ENCODE data around the gene CCNE1.

CCNE1 gene

DNA sequence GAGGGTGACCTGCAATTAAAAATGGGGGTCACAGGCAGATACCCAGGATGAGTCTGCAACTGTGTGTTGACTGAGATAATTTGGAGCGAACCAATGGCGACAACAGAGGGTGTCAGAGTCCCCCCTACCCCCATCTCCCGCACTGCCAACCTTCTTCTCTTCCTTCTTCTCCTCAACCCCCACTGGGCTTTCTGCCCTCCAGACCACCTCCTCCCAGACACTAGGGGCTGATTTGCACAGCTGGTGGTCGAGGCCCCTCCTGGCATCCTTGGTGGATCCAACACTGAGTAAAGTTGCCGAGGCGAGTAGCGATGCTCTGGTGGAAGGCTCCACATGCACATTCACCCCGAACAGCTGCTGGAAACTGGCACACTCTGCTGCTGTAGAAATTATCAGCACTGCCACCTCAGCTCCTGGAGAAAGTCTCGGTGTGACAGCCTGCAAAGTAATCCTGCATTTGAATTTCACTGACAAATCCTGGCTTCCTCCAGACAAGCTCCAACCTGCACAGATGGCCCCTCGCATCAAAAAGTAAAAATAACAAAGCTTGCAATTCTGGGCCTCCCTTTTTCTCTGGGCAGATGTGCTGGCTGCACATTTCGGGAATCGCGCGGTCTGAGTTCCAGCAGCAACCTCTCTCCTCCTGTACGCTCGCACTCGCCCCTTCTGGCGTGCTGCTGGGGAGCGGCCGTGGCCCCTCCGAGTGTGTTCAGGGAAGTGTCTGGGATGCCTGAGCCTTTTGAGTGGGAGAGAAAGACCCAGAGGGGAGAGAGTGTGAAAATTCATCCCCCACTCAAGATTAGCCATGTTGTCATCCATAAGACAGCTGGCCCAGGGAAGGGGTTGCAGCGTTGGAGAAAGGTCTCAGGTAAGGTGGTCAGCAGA lies 28.5 kb downstream of the CCNE1 start:
- Mint-ChIP-seq H3K9me3 (peaks cover 3% of the 10 kb centered on the region), H3K27ac (peak overlapping the region; percentile 63), H3K36me3 (ENCODE audit: low read depth) (peaks cover 3% of the 10 kb centered on the region), H3K4me3 (no peak overlapping the region), H3K4me1 (ENCODE audit: low read depth) (peaks cover 33% of the 10 kb centered on the region), H3K27me3 (ENCODE audit: low read depth) (no peaks in the 10 kb centered on the region)

DNA sequence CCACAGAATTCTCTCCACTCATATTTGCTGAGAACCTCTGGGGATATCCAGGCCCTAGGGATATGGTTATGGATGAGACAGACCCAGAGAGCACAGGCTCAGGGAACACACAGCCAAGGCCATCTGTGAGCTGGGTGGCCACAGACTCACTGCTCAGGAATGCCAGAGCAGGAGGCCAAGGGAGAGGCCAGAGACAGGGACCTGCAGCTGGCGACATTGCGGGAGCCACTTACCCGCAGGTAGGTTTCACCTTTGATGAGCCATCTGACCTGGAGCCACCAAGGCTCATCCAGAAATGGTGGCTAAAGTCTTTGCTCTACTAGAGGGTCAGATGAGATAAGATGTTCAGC lies 29.4 kb downstream of the CCNE1 start:
- Mint-ChIP-seq H3K9me3 (no peaks in the 10 kb centered on the region), H3K27ac (no peak overlapping the region), H3K4me3 (no peak overlapping the region), H3K36me3 (ENCODE audit: low read depth) (no peaks in the 10 kb centered on the region), H3K27me3 (ENCODE audit: low read depth) (no peaks in the 10 kb centered on the region), H3K4me1 (ENCODE audit: low read depth) (peaks cover 34% of the 10 kb centered on the region)

DNA sequence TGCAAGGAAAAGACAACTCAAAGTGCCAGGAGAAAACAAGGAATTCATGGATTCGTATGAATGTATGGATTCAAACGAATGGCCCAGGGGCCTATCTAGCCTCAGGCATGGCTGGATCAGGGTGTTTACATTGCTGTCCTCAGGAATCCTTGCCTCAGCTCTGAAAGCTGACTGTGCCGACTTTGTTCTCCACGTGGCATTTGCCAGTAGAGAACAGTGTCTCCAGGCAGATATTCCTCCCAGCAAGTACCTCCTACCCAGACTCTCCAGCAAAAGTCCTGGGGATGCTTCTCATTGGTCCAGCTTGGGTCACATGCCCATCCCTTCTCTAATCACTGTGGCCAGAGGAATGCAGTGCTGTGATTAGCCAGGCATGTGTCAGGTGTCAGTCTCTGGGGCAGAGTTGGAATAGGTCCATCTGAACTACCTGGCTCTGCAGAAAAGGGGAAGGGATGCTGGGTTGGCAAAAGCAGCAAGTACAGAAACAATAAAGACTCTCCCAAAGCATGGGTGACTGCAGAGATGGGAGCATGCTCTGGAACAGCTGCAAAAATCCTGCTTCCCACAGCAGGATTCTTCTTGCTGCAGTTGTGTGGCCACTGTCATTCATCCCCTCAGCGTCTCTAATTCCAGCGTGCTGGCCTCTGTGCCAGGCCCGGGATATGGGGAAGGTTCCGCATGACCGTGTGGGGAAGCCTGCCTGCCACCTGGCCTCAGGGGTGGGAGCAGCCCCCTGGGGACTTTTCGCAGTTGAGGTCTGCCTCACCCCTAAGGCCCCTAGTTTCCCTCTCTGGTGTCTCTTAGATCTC lies 30.0 kb downstream of the CCNE1 start:
- Mint-ChIP-seq H3K9me3 (no peaks in the 10 kb centered on the region), H3K27ac (peak overlapping the region; percentile 14), H3K36me3 (ENCODE audit: low read depth) (no peaks in the 10 kb centered on the region), H3K27me3 (ENCODE audit: low read depth) (no peaks in the 10 kb centered on the region), H3K4me1 (ENCODE audit: low read depth) (peaks cover 28% of the 10 kb centered on the region), H3K4me3 (no peak overlapping the region)

DNA sequence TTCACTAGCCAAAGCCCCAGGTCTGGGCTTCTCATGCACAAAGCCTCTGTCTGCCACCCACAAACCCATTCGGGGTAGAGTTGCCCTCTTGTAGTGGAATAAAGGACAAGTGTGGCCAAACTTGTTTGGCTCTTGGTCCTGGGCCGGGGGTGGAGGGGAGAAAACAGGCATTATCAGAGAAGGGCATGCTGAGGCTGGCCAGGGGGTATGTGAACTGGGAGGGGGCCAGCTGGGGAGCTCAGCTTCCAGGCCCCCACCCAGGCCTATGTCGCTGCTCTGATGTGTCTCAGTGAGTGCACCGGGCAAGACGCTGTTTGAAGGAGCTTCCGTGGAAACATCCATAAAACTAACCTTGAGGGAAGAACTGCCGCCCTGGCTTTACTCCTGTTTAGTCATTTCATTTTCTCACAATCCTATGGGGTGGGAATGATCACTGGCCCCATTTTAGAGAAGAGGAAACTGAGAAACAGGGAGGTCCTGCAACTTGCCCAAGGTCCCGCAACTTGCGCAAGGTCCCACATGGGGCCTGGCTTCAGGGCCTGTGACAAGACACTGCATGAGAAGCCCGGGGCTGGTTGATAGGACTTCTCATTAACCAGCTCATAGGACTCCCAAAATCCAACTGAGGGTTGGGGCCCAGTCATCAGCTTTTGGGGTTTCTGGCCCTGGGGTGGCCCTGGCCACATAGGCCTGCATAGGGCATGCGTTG lies 30.8 kb downstream of the CCNE1 start:
- Mint-ChIP-seq H3K27me3 (ENCODE audit: low read depth) (peaks cover 4% of the 10 kb centered on the region), H3K36me3 (ENCODE audit: low read depth) (no peaks in the 10 kb centered on the region), H3K4me3 (no peak overlapping the region), H3K9me3 (no peaks in the 10 kb centered on the region), H3K4me1 (ENCODE audit: low read depth) (peaks cover 22% of the 10 kb centered on the region), H3K27ac (no peak overlapping the region)

DNA sequence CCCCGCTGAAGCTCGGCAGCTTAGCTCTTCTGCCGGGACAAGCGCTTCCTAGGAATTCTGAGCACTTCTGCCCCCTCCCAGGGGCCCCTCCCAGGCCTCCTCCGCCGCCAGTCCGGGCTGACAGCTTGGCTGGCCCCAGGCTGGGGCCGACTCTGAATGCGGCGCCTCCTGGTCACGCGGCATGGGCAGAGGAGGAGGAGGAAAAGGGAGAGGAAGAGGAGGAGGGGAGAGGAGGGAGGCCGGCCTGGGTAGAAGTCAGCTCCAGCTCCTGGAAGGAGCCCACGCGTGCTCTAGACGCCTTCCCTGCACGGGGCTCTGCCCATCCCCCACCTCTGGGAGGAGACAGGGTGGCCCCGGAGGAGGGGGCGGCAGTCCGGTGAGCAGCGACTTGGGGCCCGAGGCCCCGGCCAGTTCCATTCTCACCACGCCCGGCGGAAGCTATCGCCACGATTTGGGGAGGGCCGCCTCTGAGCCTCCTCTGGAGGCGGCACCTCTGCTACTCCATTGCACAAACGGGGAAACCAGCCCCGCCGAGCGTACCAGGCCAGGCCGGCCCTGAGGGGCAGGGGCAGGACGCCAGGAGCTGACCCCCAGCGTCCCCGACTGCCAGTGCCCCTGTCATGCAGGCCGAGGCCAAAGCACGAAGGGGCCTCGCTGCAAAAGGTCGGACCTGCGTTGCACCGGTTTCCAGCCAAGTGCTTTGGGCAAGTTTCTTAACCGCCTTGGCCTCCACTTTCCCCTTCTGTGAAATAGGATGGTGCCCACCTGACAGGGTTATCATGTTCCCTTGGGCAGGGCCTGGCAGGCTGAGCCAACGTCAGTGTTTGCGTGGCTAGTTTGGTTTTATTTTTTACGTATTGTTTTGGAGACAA lies 31.6 kb downstream of the CCNE1 start:
- Mint-ChIP-seq H3K27me3 (ENCODE audit: low read depth) (peaks cover 4% of the 10 kb centered on the region), H3K9me3 (no peaks in the 10 kb centered on the region), H3K36me3 (ENCODE audit: low read depth) (no peaks in the 10 kb centered on the region), H3K4me3 (peak overlapping the region; percentile 77), H3K27ac (peak overlapping the region; percentile 71), H3K4me1 (ENCODE audit: low read depth) (peaks cover 20% of the 10 kb centered on the region)

DNA sequence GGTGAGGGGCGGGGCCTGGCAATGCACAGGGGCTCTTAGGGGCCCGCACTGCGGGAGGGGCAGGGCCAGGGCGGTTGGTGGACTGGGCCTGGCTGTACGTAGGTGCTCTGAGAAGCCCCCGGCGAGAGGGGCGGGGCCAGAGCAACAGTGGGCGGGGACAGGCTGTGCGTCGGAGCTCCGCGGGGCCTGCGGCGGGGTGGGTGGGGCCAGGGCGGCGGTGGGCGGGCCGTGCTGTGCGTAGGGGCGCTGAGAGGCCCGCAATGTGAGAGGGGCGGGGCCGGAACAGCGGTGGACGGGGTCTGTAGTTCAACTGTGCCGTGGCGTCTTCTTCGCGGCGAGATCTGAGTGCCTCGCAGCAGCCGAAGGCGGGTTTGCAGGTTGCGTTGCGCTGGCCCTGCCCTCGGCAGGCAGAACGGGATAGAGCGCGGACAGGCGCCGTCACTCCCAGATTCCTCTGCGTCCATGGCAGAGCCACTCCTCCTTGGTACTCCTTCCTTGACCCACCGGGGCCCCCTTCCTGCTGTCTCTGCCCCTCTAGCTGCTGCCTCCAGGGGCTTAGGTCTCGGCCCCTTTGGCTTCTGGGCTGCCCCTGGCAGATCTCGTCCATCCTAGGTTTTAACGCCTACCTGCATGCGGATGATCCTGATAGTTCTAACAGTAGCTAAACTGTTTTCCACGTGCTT lies 33.2 kb downstream of the CCNE1 start:
- H3K4me1 Mint-ChIP-seq (ENCODE audit: low read depth), result peaks cover 19% of the 10 kb centered on the region
- H3K27me3 Mint-ChIP-seq (ENCODE audit: low read depth), result peaks cover 4% of the 10 kb centered on the region
- no peaks in the 10 kb centered on the region for H3K36me3 Mint-ChIP-seq (ENCODE audit: low read depth)
- H3K9me3 Mint-ChIP-seq, result no peaks in the 10 kb centered on the region
- peak overlapping the region; percentile 92 for H3K4me3 Mint-ChIP-seq
- H3K27ac Mint-ChIP-seq, result peak overlapping the region; percentile 89

DNA sequence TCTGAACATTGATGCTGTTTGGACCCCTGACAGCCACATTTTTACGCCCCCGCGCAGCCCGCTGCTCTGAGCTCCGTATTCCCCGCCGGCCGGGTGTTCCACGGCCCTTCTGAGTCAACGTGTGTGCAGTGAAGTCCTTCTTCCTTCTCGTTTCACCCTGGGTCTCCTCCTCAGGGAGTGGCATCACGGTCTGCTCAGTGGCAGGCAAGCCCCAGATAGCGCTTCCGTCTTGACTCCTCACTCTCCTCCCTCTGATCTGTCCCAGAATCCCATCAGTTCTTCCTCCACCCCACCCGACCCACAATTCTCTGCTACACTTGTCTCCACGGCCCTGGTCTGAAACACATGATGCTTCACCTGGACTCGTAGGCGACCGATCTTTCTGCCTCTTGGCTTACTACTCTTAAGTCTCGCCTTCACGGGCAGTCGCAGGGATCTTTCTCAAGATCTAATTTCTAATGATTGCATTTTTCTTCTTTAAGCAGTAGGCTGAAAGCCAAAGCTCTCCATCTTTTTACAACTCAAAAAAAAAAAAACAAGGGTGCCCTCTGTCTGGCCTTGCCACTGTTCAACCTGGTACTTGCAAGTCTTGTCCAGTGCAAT lies 33.9 kb downstream of the CCNE1 start:
- Mint-ChIP-seq H3K36me3 (ENCODE audit: low read depth) (no peaks in the 10 kb centered on the region), H3K27me3 (ENCODE audit: low read depth) (peaks cover 4% of the 10 kb centered on the region), H3K4me1 (ENCODE audit: low read depth) (peaks cover 18% of the 10 kb centered on the region), H3K27ac (peak overlapping the region; percentile 89), H3K4me3 (peak overlapping the region; percentile 92), H3K9me3 (no peaks in the 10 kb centered on the region)

DNA sequence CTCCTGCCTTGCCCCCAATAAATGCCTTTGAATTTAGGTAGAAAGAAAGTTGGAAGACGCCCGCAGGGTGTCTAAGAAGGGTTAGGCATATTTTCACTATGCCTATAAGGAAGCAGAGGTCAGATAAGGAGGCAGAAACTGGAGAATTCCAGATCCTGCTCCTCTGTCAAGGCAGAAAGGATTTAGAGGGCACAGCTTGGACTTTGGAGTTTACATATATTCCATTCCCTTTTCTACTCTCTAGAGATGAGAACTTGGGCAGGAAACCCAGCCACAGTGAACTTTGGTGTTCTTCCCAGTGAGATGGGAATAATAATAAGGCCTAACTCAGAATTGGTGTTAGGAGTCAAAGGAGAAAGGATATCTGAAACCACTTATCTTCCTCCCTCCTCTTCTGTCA lies 37.4 kb downstream of the CCNE1 start:
- Mint-ChIP-seq H3K4me1 (ENCODE audit: low read depth) (peaks cover 25% of the 10 kb centered on the region), H3K9me3 (no peaks in the 10 kb centered on the region), H3K27me3 (ENCODE audit: low read depth) (peaks cover 4% of the 10 kb centered on the region), H3K27ac (peak overlapping the region; percentile 27), H3K4me3 (no peak overlapping the region), H3K36me3 (ENCODE audit: low read depth) (no peaks in the 10 kb centered on the region)

DNA sequence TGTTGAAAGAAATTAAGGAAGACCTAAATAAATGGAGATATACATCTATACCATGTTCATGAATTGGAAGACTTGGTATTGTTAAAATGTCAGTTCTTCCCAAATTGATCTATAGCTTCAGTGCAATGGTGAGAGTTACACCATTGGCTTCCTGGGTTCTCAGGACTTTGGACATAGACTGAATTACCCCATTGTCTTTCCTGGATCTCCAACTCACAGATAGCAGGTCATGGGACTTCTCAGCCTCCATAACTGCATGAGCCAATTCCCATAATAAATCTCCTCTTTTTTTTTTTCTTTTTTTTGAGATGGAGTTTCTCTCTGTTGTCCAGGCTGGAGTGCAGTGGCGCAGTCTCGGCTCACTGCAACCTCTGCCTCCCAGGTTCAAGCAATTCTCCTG lies 38.7 kb downstream of the CCNE1 start:
- H3K4me3 Mint-ChIP-seq, result no peak overlapping the region
- peaks cover 4% of the 10 kb centered on the region for H3K27me3 Mint-ChIP-seq (ENCODE audit: low read depth)
- H3K27ac Mint-ChIP-seq, result no peak overlapping the region
- H3K36me3 Mint-ChIP-seq (ENCODE audit: low read depth), result no peaks in the 10 kb centered on the region
- H3K4me1 Mint-ChIP-seq (ENCODE audit: low read depth), result peaks cover 21% of the 10 kb centered on the region
- H3K9me3 Mint-ChIP-seq, result no peaks in the 10 kb centered on the region

DNA sequence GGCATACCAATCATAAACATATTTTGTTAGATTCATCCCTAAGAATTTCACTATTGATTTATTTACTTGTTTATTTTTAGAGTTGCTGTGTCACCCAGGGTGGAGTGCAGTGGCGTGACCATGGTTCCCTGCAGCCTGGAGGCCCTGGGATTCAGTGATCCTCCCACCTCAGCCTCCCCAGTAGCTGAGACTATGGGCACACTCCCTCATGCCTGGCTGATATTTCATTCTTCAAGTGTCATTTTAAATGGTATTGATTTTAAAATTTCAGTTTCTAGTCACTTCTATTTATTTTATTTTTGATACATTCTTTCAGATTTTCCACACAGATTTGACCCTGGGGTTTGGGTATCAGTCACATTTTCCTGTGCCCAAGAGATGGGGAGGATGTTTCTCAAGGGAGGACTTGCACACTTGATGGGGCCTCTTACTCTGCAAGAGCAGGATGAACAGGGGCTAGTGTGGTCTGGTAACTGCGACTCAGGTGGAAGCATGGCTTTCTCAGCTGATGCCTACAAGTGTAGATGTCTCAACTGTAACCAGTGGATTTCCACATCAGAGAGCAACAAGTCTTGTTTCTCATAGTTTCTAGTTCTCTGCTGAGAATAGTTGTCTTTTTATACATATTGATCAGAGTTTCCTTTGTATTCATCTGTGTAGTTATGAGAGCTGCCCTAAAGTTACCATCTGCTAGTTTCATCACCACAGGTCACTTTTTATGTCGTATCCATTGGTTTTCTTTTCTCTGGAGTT lies 40.2 kb downstream of the CCNE1 start:
- Mint-ChIP-seq H3K36me3 (ENCODE audit: low read depth) (no peaks in the 10 kb centered on the region), H3K9me3 (no peaks in the 10 kb centered on the region), H3K27ac (no peak overlapping the region), H3K4me3 (no peak overlapping the region), H3K27me3 (ENCODE audit: low read depth) (peaks cover 4% of the 10 kb centered on the region), H3K4me1 (ENCODE audit: low read depth) (peaks cover 15% of the 10 kb centered on the region)

DNA sequence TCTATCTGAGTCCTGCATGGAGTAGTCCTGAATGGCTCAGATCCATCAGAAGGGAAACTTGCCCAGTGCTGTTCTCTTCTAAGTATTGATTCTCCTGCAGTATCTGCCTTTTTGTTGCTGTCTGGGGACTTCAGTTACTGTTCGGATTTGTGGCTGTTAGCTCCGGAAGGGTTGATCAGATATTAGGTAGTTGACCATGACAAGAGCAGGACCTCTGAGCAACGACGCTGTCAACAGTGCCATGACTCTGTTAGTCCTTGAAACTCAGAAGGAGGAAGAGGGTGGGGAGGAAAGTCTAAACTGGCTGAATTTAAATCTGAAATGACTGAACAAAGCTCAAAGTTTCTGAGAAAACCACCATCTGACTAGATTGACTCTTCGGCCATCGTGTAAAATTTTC lies 42.2 kb downstream of the CCNE1 start:
- H3K36me3 Mint-ChIP-seq (ENCODE audit: low read depth), result no peaks in the 10 kb centered on the region
- no peak overlapping the region for H3K4me3 Mint-ChIP-seq

DNA sequence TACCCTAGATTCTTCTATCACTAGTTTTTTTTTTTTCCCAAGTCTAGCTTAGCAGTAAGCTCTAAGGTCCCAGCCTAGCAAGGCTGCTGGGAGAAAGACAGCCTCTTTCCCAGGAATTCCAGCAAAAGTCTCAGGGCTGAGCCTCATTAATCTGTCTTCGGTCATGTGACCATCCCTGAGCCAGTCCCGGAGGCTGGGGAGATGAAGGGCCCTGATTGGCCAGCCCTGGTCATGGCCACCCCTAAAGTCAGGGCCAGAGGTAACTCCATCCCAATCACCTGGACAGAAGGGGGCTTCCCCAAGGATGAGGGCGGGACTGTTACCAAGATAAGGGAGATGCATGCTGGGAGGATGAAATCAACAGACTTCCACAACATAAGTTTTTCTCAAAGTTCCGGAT lies 43.3 kb downstream of the CCNE1 start:
- Mint-ChIP-seq H3K4me1 (ENCODE audit: low read depth) (peaks cover 15% of the 10 kb centered on the region), H3K27ac (no peak overlapping the region), H3K4me3 (no peak overlapping the region), H3K9me3 (no peaks in the 10 kb centered on the region), H3K27me3 (ENCODE audit: low read depth) (no peaks in the 10 kb centered on the region), H3K36me3 (ENCODE audit: low read depth) (no peaks in the 10 kb centered on the region)

More for the DNA sequence above, 42.2 kb downstream of the CCNE1 start:
- Mint-ChIP-seq H3K9me3 (no peaks in the 10 kb centered on the region), H3K27ac (peak overlapping the region; percentile 19), H3K4me1 (ENCODE audit: low read depth) (peaks cover 17% of the 10 kb centered on the region), H3K27me3 (ENCODE audit: low read depth) (no peaks in the 10 kb centered on the region)

All from T-helper 1 cell treated with Interleukin-12 subunit alpha and Interleukin-12 subunit beta and Interleukin-4 antibody, amounts not matched to agents 30 μg/mL and 1 μg/mL, for 36 hours (primary cell).